RWPE2 (cell line): Measurements from ENCODE around the gene MAP3K5.

Source experiments
- ATAC-seq: fragments of 200-7000 bp; cut with Tn5 transposase; 3 replicates; pipeline ENCODE4 v1.9.1; 2021; ENCODE audit warnings: low read depth
- DNase-seq: peaks from one replicate; pipeline ENCODE4 v3.0.0-alpha.2; 2020; ENCODE audit warnings: low spot score
- H3K27ac ChIP-seq: fragments of 450-650 bp; 2 replicates; pipeline ENCODE4 v1.5.1; 2017; ENCODE audit warnings: mild to moderate bottlenecking; ENCODE audit not compliant: poor library complexity, severe bottlenecking
- H3K27me3 ChIP-seq: fragments of 250-450 bp; sonication (Bioruptor Pico); 2 replicates; pipeline ENCODE4 v1.5.1; 2021; ENCODE audit warnings: mild to moderate bottlenecking, moderate library complexity; ENCODE audit not compliant: insufficient read depth, poor library complexity, severe bottlenecking
- H3K36me3 ChIP-seq: fragments of 250-450 bp; sonication (Bioruptor Pico); 2 replicates; pipeline ENCODE4 v1.5.1; 2020; ENCODE audit warnings: low read depth, mild to moderate bottlenecking, moderate library complexity
- H3K4me1 ChIP-seq: fragments of 250-450 bp; sonication (Bioruptor Pico); 2 replicates; pipeline ENCODE4 v1.5.1; 2021; ENCODE audit warnings: mild to moderate bottlenecking, moderate library complexity; ENCODE audit not compliant: insufficient read depth, poor library complexity, severe bottlenecking
- H3K4me3 ChIP-seq: fragments of 250-450 bp; sonication (Bioruptor Pico); 2 replicates; pipeline ENCODE4 v1.5.1; 2021; ENCODE audit warnings: mild to moderate bottlenecking, moderate library complexity; ENCODE audit not compliant: severe bottlenecking
- H3K9me3 ChIP-seq: fragments of 250-450 bp; sonication (Bioruptor Pico); 2 replicates; pipeline ENCODE4 v1.5.1; 2021; ENCODE audit warnings: mild to moderate bottlenecking, moderate library complexity; ENCODE audit not compliant: severe bottlenecking
- CTCF ChIP-seq: fragments of 450-650 bp; IDR thresholded peaks from one replicate; pipeline ENCODE4 v1.5.1; 2017; ENCODE audit warnings: mild to moderate bottlenecking, moderate library complexity; ENCODE audit not compliant: poor library complexity, severe bottlenecking

The MAP3K5 gene

GRCh38 chr6:136740050-136740974 lies 52.0 kb downstream of the MAP3K5 start:
- ATAC-seq: no peak
- peaks cover 13% of the 10 kb centered on the region for H3K4me1 ChIP-seq

GRCh38 chr6:136739501-136739900 lies 52.8 kb downstream of the MAP3K5 start:
- no peak overlapping the region for H3K4me3 ChIP-seq
- no peak for TF ChIP-seq CTCF
- DNase-seq: no peak
- no peaks in the 10 kb centered on the region for H3K9me3 ChIP-seq
- no peaks in the 10 kb centered on the region for H3K36me3 ChIP-seq
- no peak overlapping the region for H3K27ac ChIP-seq
- no peak for ATAC-seq
- peaks cover 13% of the 10 kb centered on the region for H3K4me1 ChIP-seq
- no peaks in the 10 kb centered on the region for H3K27me3 ChIP-seq

More at GRCh38 chr6:136740050-136740974, 52.0 kb downstream of the MAP3K5 start:
- DNase-seq: no peak
- no peak for TF ChIP-seq CTCF
- no peak overlapping the region for H3K4me3 ChIP-seq
- H3K9me3 ChIP-seq: no peaks in the 10 kb centered on the region
- H3K36me3 ChIP-seq: no peaks in the 10 kb centered on the region
- H3K27ac ChIP-seq: no peak overlapping the region
- no peaks in the 10 kb centered on the region for H3K27me3 ChIP-seq

- ATAC-seq (no peak), DNase-seq (no peak)
- Histone ChIP-seq H3K4me3 (no peak overlapping the region), H3K36me3 (no peaks in the 10 kb centered on the region), H3K4me1 (peaks cover 13% of the 10 kb centered on the region), H3K27ac (no peak overlapping the region), H3K27me3 (no peaks in the 10 kb centered on the region), H3K9me3 (no peaks in the 10 kb centered on the region)
- TF ChIP-seq CTCF: no peak
These were observed 53.2 kb downstream of the MAP3K5 start for GRCh38 chr6:136739071-136739470.

- H3K9me3 ChIP-seq: no peaks in the 10 kb centered on the region
- no peak overlapping the region for H3K27ac ChIP-seq
- no peak for TF ChIP-seq CTCF
- no peak for ATAC-seq
- H3K4me3 ChIP-seq: no peak overlapping the region
- no peaks in the 10 kb centered on the region for H3K27me3 ChIP-seq
- H3K36me3 ChIP-seq: no peaks in the 10 kb centered on the region
- peaks cover 13% of the 10 kb centered on the region for H3K4me1 ChIP-seq
- DNase-seq: no peak
These were observed 53.6 kb downstream of the MAP3K5 start for GRCh38 chr6:136738692-136739057.
